ENCODE measurements around the gene OGT. TPM values are rescaled to one million over a fixed set of nuclear protein-coding genes. Genes with fewer than 3 reads are reported as not detected.

Gene OGT
- polyA plus RNA-seq (2011; rRNA removed) (218 and 252 TPM in 2 replicates), polyA minus RNA-seq (2011; rRNA and poly(A)+ RNA removed) (204 and 254 TPM in 2 replicates)

- no peak for TF ChIP-seq CTCF (IDR thresholded peaks at IDR 0.05; ENCODE audit: low read depth, low read length)
- no peaks in the 10 kb centered on the region for H3K27me3 ChIP-seq (ENCODE audit: control insufficient read depth, insufficient read depth, low read length)
- DNase-seq (ENCODE audit: low read depth, low spot score), result peak; percentile 93
- CTCF ChIA-PET, result no interaction called here
- H3K9me3 ChIP-seq (ENCODE audit: control insufficient read depth, insufficient read depth, low read length), result no peaks in the 10 kb centered on the region
- peak within 1 kb of the TSS; percentile 91 for H3K4me3 ChIP-seq (ENCODE audit: low read depth, low read length)
- peak within 1 kb of the TSS; percentile 68 for H3K27ac ChIP-seq (ENCODE audit: low read depth, low read length)
- POLR2A ChIA-PET, result interaction anchor here (1.2 to 1.9 kb wide), 2 partner anchors 9 to 11 kb away, joined by 4 to 10 read pairs; no protein-coding TSS in a partner anchor
Measured at GRCh38 chrX:71532753-71533425, at the start of gene OGT. OGT (plus strand) TSS chrX:71533104; CDS start chrX:71533300, 196 bp downstream.

- Histone ChIP-seq H3K9me3 (ENCODE audit: control insufficient read depth, insufficient read depth, low read length) (no peaks in the 10 kb centered on the region), H3K27ac (ENCODE audit: low read depth, low read length) (no peak overlapping the region), H3K4me3 (ENCODE audit: low read depth, low read length) (no peak overlapping the region), H3K27me3 (ENCODE audit: control insufficient read depth, insufficient read depth, low read length) (no peaks in the 10 kb centered on the region)
- TF ChIP-seq CTCF (IDR thresholded peaks at IDR 0.05; ENCODE audit: low read depth, low read length), result no peak
- POLR2A ChIA-PET, result no interaction called here
- CTCF ChIA-PET, result interaction anchor here (0.8 kb wide), 1 partner anchor 48 kb away, joined by 6 read pairs; no protein-coding TSS in a partner anchor
- DNase-seq (ENCODE audit: low read depth, low spot score), result no peak
Measured at GRCh38 chrX:71487814-71488213, 45.1 kb upstream of the OGT start.

GRCh38 chrX:71489540-71489939 lies 43.4 kb upstream of the OGT start:
- no peak for DNase-seq (ENCODE audit: low read depth, low spot score)
- H3K27ac ChIP-seq (ENCODE audit: low read depth, low read length), result no peak overlapping the region
- no peaks in the 10 kb centered on the region for H3K9me3 ChIP-seq (ENCODE audit: control insufficient read depth, insufficient read depth, low read length)
- no peak for TF ChIP-seq CTCF (IDR thresholded peaks at IDR 0.05; ENCODE audit: low read depth, low read length)
- ChIA-PET CTCF (no interaction called here), POLR2A (interaction anchor here (0.7 kb wide), 1 partner anchor 209 kb away, joined by 4 read pairs; no protein-coding TSS in a partner anchor)
- no peaks in the 10 kb centered on the region for H3K27me3 ChIP-seq (ENCODE audit: control insufficient read depth, insufficient read depth, low read length)
- H3K4me3 ChIP-seq (ENCODE audit: low read depth, low read length), result no peak overlapping the region

GRCh38 chrX:71492231-71493065 lies 40.5 kb upstream of the OGT start:
- H3K27ac ChIP-seq (ENCODE audit: low read depth, low read length), result no peak overlapping the region
- ChIA-PET POLR2A (no interaction called here), CTCF (no interaction called here)
- no peaks in the 10 kb centered on the region for H3K9me3 ChIP-seq (ENCODE audit: control insufficient read depth, insufficient read depth, low read length)
- no peak for DNase-seq (ENCODE audit: low read depth, low spot score)
- H3K4me3 ChIP-seq (ENCODE audit: low read depth, low read length), result peak overlapping the region; percentile 60
- no peak for TF ChIP-seq CTCF (IDR thresholded peaks at IDR 0.05; ENCODE audit: low read depth, low read length)
- no peaks in the 10 kb centered on the region for H3K27me3 ChIP-seq (ENCODE audit: control insufficient read depth, insufficient read depth, low read length)
